Measurements from ENCODE around the gene MACC1.
A peak's percentile ranks its signal among the peaks of the same experiment; 100 is the strongest.
"Not testable (repeated sequence)": the region's sequence is repeated elsewhere in the genome, so short reads cannot be mapped to it uniquely, and the experiment has no call there.

Gene MACC1

DNA sequence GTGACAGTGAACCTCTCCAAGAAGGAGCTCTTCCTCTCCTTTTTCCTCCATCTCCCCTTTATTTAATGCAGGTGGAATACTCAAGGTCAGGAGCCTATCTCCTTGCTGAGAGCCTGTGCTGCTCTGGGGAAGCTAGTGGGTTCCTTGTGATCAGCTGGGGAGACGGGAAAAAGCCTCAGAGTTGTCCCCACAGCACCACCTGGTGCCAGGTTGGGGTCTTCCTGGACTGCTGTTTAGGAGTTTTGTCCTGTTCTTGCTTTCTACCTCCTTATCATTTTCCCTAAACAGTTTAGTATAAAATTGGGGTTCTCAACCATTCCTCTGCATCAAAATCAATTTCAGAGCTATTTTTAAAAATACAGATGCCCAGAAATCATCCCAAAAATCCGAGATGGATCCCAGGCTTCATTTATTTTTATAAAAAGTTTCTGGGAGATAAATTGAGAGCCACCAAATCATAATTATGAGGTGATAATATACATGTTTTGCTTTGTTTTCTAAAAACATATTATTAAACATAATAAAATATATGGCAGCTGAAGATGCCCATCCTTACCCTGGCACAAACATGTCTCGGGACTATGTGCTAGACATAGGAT is 44.3 kb downstream of the MACC1 start:
- peak; percentile 16 for DNase-seq

DNA sequence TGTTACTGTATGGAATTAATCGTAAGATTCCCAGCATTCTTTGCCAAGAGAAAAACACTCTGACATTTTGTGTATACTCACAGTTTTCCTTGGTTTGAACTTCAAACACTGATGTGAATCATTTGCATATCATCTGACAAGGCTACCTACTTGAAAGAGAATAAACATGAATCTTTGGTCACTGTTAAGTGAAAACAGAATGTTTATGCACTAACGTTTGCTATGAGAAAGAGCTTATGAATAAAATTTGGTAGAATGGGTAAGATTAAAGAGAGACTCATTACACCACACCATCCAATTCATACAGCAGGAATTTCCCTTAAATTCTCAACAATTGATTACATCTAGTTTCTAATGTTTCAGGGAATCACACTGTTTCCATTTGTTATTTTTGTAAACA is 46.6 kb downstream of the MACC1 start:
- no peak for DNase-seq

DNA sequence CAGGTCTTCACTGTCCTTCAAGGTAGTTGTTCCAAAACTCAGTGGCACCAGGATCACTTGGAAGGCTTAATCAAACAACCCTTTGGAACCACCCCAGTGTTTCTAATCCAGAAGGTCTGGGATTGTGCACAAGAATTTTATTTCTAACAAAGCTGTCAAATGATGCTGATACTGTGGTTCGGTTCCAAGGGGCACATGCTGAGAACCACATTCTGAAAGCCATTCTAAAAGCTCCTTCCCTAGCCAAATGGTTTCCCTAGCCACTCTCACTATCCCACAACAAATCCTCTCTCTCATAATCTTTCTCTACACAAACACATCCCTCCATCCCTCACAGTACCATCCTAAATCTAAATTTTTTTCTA is 52.1 kb downstream of the MACC1 start:
- DNase-seq, result no peak

DNA sequence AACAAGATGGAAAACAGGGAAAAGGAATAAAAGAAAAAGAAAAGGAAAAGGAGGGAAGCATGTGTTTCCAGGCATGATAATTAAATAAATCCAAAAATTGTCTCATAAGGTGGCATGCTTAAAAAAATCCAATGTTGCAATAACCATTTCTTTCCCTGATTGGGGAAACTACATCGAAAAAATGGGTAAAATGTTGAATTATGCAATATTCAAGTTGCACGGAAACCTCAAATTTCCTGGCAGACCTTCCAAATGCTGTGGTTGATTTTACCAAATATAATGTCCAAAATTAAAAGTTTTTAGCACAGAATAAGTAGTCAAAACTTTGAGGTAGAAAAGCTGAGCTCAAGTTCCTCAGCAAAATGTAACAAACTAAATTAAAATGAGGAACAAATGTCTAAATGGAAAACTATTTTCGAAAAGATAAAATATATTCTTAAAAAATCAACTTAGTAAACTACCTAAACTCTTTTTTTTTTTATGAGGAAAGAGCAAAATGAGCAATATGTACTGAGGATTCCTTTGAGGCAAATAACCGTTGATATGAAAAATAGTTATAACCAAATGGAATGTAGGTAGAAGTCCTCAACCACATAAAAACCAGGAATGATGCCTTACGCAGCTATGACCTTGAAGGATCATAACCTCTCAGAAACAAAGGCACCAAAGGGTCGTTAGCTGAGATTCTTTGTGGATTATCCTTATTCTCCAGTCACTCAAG is 52.6 kb downstream of the MACC1 start:
- no peak for DNase-seq

DNA sequence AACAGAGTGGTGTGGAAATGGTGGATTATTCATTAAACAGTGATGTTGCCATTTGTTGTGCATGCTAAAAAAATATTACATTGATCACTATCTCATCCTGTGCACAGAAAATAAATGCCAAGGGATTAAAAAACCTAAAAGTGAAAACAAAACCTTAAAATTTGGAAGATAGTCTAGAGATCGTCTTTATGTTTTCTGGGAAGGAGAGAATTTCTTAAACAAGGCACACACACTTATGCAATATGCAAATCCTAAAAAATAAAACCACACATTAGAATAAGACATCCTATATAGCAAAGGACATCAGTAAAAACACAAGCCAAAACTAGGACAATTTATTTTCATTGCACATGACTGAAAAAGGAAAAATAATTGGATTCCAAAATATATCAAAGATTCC is 54.5 kb downstream of the MACC1 start:
- no peak for DNase-seq

DNA sequence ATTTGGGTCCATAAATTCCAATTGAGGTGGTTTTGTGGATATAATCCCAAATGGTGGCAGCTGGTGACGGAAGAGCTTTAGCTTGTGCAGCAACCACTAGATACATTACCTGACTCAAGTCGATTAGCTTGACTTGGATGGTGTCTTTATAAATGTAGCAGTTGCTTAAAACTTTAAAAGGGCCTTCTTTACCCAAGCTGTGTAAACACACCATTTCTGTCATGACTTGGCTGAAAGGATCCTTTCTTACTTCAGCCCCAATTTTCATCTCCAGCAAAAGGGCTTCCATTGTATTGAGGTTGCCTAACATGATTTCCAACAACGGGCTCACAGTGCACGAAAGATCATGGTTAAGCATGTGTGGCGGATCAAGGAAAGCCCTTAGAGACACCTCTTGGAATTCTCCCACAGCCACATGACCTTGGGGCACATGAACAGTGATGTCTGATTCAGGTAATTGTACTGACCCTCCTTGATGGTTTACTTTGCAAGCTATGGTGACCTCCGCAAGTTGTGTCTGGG is 57.9 kb downstream of the MACC1 start:
- DNase-seq, result no peak

GRCh38 chr7:20158684-20159083 is 58.5 kb downstream of the MACC1 start:
- DNase-seq, result no peak

DNA sequence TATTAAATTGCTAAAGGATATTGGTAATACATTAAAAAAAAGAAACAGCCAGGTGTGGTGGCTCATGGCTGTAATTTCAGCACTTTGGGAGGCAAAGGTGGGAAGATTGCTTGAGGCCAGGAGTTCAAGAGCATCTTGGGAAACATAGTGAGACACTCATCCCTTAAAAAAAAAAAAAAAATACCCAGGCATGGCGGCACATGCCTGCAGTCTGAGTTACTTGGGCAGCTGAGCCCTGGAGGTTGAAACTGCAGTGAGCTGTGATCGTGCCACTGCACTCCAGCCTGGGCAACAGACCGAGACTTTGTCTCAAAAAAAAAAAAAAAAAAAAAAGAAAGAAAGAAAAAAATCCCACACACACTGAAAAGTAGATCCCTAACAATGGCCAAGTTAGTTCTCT is 59.7 kb downstream of the MACC1 start:
- no peak for DNase-seq

- no peak for DNase-seq
These were observed 63.2 kb downstream of the MACC1 start for GRCh38 chr7:20153999-20154398.

- no peak for DNase-seq
These were observed 63.6 kb downstream of the MACC1 start for GRCh38 chr7:20153567-20153966.

- DNase-seq, result no peak
These were observed 64.7 kb downstream of the MACC1 start for GRCh38 chr7:20152511-20152910.

GRCh38 chr7:20151708-20152456 is 65.3 kb downstream of the MACC1 start:
- DNase-seq, result no peak

DNA sequence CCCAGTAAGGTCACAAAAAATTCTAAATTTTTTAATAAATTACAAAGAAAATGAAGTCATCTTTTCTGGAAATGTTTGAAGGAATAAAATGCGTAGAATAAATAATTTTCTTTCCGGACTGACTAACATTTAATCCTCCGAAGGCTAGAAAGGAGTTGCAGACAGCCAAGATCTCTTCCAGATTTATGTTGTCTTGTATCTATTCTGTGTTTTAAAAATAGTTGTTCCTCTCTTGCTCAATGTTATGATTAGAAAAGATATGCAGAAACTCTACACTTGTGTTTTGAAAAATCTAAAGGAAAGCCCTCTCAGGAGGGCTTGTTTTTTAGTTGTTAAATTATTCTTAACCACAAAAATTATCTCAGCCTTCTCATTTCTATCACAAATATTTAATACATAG is 70.7 kb downstream of the MACC1 start:
- DNase-seq, result no peak

GRCh38 chr7:20144801-20145200 is 72.4 kb downstream of the MACC1 start:
- no peak for DNase-seq

GRCh38 chr7:20141666-20142065 is 75.5 kb downstream of the MACC1 start:
- no peak for DNase-seq

DNA sequence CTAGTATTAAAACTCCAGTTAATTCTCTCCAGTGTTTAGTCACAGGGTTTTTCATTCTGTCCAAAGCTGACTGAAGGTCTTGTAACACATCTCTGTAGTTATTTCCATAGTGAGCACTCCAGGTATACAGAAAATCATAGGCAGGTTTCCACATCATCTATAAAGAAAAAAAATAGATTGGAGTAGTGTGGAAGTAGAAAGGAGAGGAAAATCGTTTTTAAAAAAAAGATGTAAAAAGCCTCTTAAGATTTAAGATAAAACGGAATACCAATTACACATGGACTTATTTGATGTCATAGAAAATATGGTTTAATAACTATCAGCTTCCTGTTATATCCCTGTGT is 76.2 kb downstream of the MACC1 start:
- no peak for DNase-seq

DNA sequence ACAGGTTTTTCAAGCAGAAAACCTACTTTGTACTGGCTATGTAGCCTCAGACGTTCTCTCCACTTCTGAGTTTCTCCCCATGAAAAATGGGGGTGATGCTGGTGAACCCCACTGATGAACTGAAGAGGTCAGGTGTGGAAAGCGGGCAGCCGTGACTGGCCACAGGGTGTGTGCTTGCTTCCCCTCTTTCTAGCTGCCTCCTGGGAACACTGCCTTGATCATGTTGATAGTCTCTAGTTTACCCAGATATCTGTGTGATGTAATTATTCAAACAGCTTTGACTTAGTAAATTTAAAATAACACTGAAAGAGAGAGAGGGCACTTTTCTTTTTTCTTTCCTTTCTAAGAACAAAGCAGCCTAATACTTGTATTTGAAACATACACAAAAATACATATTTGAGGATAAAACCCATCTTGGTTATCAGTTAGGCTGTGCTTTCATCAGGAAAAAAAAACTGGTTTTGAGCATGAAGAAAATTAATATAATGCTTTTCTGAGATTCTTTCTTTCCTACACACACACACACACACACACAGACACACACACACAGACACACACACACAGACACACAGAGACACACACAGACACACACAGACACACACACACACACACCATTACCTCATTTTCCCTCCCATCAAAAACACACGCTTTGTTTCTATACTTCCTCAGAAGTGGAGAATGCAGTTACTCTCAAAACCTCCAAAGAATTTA is 76.7 kb downstream of the MACC1 start:
- no peak for DNase-seq

GRCh38 chr7:20136647-20137046 is 80.5 kb downstream of the MACC1 start:
- DNase-seq, result no peak

DNA sequence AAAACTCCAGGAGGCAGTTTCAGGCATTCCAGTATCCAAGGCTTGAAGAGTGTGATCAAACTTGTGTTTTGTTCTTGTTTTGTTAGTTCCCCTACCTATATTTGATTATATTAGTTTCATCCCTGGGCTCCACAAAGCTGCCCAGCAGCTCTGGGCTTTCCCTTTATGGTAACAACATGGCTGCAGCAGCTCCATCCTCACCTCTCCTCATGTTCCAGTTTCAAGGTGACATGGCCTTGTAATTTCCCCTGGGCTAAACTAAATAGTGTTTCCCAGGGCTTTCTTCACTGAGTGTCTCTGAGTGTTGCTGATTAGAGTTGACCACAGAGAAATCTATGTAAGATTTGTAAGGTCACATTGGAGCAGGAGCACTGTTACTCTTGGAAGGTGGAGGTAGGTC is 83.4 kb downstream of the MACC1 start:
- DNase-seq, result no peak

GRCh38 chr7:20132585-20132984 is 84.6 kb downstream of the MACC1 start:
- DNase-seq, result no peak

DNA sequence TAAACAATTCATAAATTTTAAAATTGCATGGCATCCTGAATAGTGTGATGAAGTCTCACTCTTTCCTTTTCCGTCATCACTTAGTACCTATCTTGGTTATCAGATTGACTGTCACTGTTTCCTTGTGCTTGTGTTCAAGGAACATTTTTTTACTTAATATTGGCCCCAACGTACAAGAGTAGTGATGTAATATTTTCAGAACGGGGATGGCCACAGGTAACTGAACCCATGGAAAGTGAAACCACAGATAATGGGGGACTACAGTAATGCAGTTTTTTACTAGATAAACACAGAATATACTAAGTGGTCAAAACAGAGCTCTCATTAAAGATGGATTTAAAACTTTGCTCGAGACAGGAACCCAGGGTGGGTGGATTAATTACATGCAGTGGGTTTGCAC is 85.4 kb downstream of the MACC1 start:
- DNase-seq, result no peak

GRCh38 chr7:20129920-20130319 is 87.3 kb downstream of the MACC1 start:
- no peak for DNase-seq

- no peak for DNase-seq
These were observed 89.2 kb downstream of the MACC1 start for GRCh38 chr7:20128001-20128400.

DNA sequence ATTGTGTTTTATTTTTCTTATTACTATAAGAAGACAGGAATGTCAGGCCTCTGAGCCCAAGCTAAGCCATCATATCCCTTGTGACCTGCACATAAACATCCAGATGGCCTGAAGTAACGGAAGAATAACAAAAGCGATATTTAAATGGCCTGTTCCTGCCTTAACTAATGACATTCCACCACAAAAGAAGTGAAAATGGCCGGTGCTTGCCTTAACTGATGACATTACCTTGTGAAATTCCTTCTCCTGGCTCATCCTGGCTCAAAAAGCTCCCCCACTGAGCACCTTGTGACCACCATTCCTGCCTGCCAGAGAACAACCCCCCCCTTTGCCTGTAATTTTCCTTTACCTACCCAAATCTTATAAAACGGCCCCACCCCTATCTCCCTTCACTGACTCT is 91.1 kb downstream of the MACC1 start:
- DNase-seq, result not testable (repeated sequence)
